Suprapubic skin (tissue), 4 donors: ENCODE data around the gene RAB11A. TPM values are rescaled to one million over a fixed set of nuclear protein-coding genes. Genes with fewer than 3 reads are reported as not detected.

Source experiments
- DNase-seq, 2 donors: peaks; one replicate each; pipeline ENCODE4 v3.0.0-alpha.2; 2019; ENCODE audit warnings: low spot score in 2 of 2
- H3K27ac ChIP-seq: fragments of 200-600 bp; sonication (generic); one replicate; pipeline ENCODE4 v1.5.1; 2019
- H3K27me3 ChIP-seq: fragments of 200-600 bp; sonication (generic); one replicate; pipeline ENCODE4 v1.5.1; 2019
- H3K36me3 ChIP-seq: fragments of 200-600 bp; sonication (generic); one replicate; pipeline ENCODE4 v1.5.1; 2019
- H3K4me1 ChIP-seq: fragments of 200-600 bp; sonication (generic); one replicate; pipeline ENCODE4 v1.5.1; 2019
- H3K4me3 ChIP-seq: fragments of 200-600 bp; sonication (generic); one replicate; pipeline ENCODE4 v1.5.1; 2019; ENCODE audit warnings: mild to moderate bottlenecking
- H3K9me3 ChIP-seq: fragments of 200-600 bp; sonication (generic); one replicate; pipeline ENCODE4 v1.5.1; 2019
- CTCF ChIP-seq, 2 donors: fragments of 200-600 bp in 1 of 2; fragments of 450-650 bp in 1 of 2; sonication (generic) in 1 of 2; IDR thresholded peaks; one replicate each; pipeline ENCODE4 v1.5.1; 2016 to 2019; ENCODE audit warnings: antibody characterized with exemption in 2 of 2, mild to moderate bottlenecking in 1 of 2, moderate library complexity in 1 of 2
- EP300 ChIP-seq: sonication (generic); formaldehyde crosslinking; IDR thresholded peaks from one replicate; pipeline ENCODE4 v1.6.1; 2017; ENCODE audit warnings: antibody characterized with exemption
- POLR2A ChIP-seq, 2 donors: fragments of 450-650 bp; IDR thresholded peaks; one replicate each; pipeline ENCODE4 v1.6.1; 2017; ENCODE audit warnings: antibody characterized with exemption in 2 of 2, mild to moderate bottlenecking in 2 of 2, moderate library complexity in 2 of 2
- POLR2AphosphoS5 ChIP-seq, 3 donors: sonication (generic); formaldehyde crosslinking; IDR thresholded peaks; one replicate each; pipeline ENCODE4 v1.6.1; 2017; ENCODE audit warnings: antibody characterized with exemption in 3 of 3
- WGBS: methylation state at CpG from one replicate; pipeline ENCODE4 v1.1.5; 2018; 5-methylcytosine and 5-hydroxymethylcytosine counted together
- total RNA-seq, 4 donors: library from RNA; depleted of rRNA; stranded (reverse); fragments of >200 nt; gene quantifications; one replicate each; pipeline ENCODE4 v1.1.0, GENCODE V29; 2016

Gene RAB11A
- total RNA-seq, 4 donors from 2014 or later: 150 to 650 (median 425) TPM

GRCh38 chr15:65824941-65825544, 44.2 kb upstream of the RAB11A start:
- no peaks in the 10 kb centered on the region for H3K36me3 ChIP-seq
- no peaks in the 10 kb centered on the region for H3K27me3 ChIP-seq
- TF ChIP-seq POLR2AphosphoS5 (IDR thresholded peaks at IDR 0.05) (no peak), CTCF (IDR thresholded peaks at IDR 0.05) (no peak), EP300 (no peak), POLR2A (IDR thresholded peaks at IDR 0.05) (no peak)
- peaks cover 11% of the 10 kb centered on the region for H3K4me1 ChIP-seq
- WGBS: 37% methylated on average over 5 of the region's 5 CpGs
- no peaks in the 10 kb centered on the region for H3K9me3 ChIP-seq
- DNase-seq: peak in 1 of 2 donors; percentile 70
- no peak overlapping the region for H3K4me3 ChIP-seq
- H3K27ac ChIP-seq: no peak overlapping the region

GRCh38 chr15:65827065-65827464, 42.2 kb upstream of the RAB11A start:
- no peak for DNase-seq
- Histone ChIP-seq H3K27ac (no peak overlapping the region), H3K36me3 (no peaks in the 10 kb centered on the region), H3K9me3 (no peaks in the 10 kb centered on the region), H3K4me1 (peaks cover 18% of the 10 kb centered on the region), H3K4me3 (no peak overlapping the region), H3K27me3 (no peaks in the 10 kb centered on the region)
- no peak for TF ChIP-seq EP300
- TF ChIP-seq CTCF (IDR thresholded peaks at IDR 0.05): no peak
- TF ChIP-seq POLR2AphosphoS5 (IDR thresholded peaks at IDR 0.05): no peak
- WGBS: 57% methylated on average over 3 of the region's 3 CpGs

- DNase-seq: no peak
- H3K27me3 ChIP-seq: no peaks in the 10 kb centered on the region
- TF ChIP-seq POLR2A (IDR thresholded peaks at IDR 0.05) (no peak), CTCF (IDR thresholded peaks at IDR 0.05) (no peak), EP300 (no peak), POLR2AphosphoS5 (IDR thresholded peaks at IDR 0.05) (no peak)
- no peaks in the 10 kb centered on the region for H3K9me3 ChIP-seq
- no peak overlapping the region for H3K4me3 ChIP-seq
- H3K4me1 ChIP-seq: peaks cover 33% of the 10 kb centered on the region
- no peak overlapping the region for H3K27ac ChIP-seq
- WGBS: 89% methylated on average over 2 of the region's 2 CpGs
- H3K36me3 ChIP-seq: no peaks in the 10 kb centered on the region
These were observed 40.7 kb upstream of the RAB11A start for GRCh38 chr15:65828585-65828984.

GRCh38 chr15:65829130-65829764, 40.0 kb upstream of the RAB11A start:
- WGBS: 62% methylated on average over 7 of the region's 7 CpGs
- no peak overlapping the region for H3K27ac ChIP-seq

More at GRCh38 chr15:65829130-65829764, 40.0 kb upstream of the RAB11A start:
- peaks cover 39% of the 10 kb centered on the region for H3K4me1 ChIP-seq
- no peaks in the 10 kb centered on the region for H3K36me3 ChIP-seq
- no peak overlapping the region for H3K4me3 ChIP-seq
- no peak for DNase-seq
- no peak for TF ChIP-seq CTCF (IDR thresholded peaks at IDR 0.05)
- TF ChIP-seq EP300: no peak
- TF ChIP-seq POLR2A (IDR thresholded peaks at IDR 0.05): no peak
- no peak for TF ChIP-seq POLR2AphosphoS5 (IDR thresholded peaks at IDR 0.05)
- no peaks in the 10 kb centered on the region for H3K27me3 ChIP-seq
- H3K9me3 ChIP-seq: no peaks in the 10 kb centered on the region
